PC-9 (cell line): Measurements from ENCODE around the gene LMBR1.

Experiments
- EZH2 ChIP-seq: fragments of 200-600 bp; sonication (generic); IDR thresholded peaks from 2 replicates; pipeline ENCODE4 v1.8.0; 2017; ENCODE audit warnings: antibody characterized with exemption, low read depth
- TF ChIP-seq, protein P1 (sequence below): fragments of 200-600 bp; sonication (generic); conservative IDR thresholded peaks from 2 replicates; pipeline ENCODE4 v1.6.1; 2017; ENCODE audit warnings: mixed run types, antibody characterized with exemption, mild to moderate bottlenecking, moderate library complexity

DNA sequence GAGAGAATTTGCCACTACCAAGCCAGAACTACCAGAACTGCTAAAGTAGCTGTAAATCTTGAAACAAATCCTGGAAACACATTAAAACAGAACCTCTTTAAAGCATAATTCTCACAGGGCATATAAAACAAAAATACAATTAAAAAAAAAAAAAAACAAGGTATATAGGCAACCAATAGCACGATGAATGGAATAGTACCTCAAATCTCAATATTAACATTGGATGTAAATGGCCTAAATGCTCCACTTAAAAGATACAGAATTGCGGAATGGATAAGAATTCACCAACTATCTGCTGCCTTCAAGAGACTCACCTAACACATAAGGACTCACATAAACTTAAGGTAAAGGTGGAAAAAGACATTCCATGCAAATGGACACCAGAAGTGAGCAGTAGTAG lies 17.2 kb downstream of the LMBR1 start:
- TF ChIP-seq, protein P1, sequence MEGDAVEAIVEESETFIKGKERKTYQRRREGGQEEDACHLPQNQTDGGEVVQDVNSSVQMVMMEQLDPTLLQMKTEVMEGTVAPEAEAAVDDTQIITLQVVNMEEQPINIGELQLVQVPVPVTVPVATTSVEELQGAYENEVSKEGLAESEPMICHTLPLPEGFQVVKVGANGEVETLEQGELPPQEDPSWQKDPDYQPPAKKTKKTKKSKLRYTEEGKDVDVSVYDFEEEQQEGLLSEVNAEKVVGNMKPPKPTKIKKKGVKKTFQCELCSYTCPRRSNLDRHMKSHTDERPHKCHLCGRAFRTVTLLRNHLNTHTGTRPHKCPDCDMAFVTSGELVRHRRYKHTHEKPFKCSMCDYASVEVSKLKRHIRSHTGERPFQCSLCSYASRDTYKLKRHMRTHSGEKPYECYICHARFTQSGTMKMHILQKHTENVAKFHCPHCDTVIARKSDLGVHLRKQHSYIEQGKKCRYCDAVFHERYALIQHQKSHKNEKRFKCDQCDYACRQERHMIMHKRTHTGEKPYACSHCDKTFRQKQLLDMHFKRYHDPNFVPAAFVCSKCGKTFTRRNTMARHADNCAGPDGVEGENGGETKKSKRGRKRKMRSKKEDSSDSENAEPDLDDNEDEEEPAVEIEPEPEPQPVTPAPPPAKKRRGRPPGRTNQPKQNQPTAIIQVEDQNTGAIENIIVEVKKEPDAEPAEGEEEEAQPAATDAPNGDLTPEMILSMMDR = no peak
- TF ChIP-seq EZH2 = no peak
